ENCODE measurements around the gene P2RY6.

GRCh38 chr11:73229896-73230875 lies 42.0 kb upstream of the P2RY6 start:
- TF ChIP-seq CTCF (conservative IDR thresholded peaks at IDR 0.05; ENCODE audit: low read length): no peak
- no peak for TF ChIP-seq EZH2phosphoT487 (IDR thresholded peaks at IDR 0.05; ENCODE audit: borderline replicate concordance)
